Peyer's patch (tissue), 4 donors: ENCODE data around the gene ARNT2. TPM values are rescaled to one million over a fixed set of nuclear protein-coding genes. Genes with fewer than 3 reads are reported as not detected.
"Not testable (repeated sequence)": the region's sequence is repeated elsewhere in the genome, so short reads cannot be mapped to it uniquely, and the experiment has no call there.

Experiments used
- DNase-seq, 3 donors: peaks; one replicate each; pipeline ENCODE4 v3.0.0-alpha.2; 2017 to 2019
- H3K27ac ChIP-seq, 4 donors: fragments of 200-600 bp; sonication (generic); one replicate each; pipeline ENCODE4 v1.5.1; 2016 to 2019
- H3K27me3 ChIP-seq, 2 donors: fragments of 200-600 bp; sonication (generic); one replicate each; pipeline ENCODE4 v1.5.1; 2019
- H3K36me3 ChIP-seq, 3 donors: fragments of 200-600 bp; sonication (generic); one replicate each; pipeline ENCODE4 v1.5.1; 2016 to 2019
- H3K4me1 ChIP-seq, 4 donors: fragments of 200-600 bp; sonication (generic); one replicate each; pipeline ENCODE4 v1.5.1; 2016 to 2019
- H3K4me3 ChIP-seq, 4 donors: fragments of 200-600 bp; sonication (generic); 1 replicate in 3 of 4; 2 replicates in 1 of 4; pipeline ENCODE4 v1.5.1; 2016 to 2019; ENCODE audit warnings: mild to moderate bottlenecking in 1 of 4
- H3K9me3 ChIP-seq, 4 donors: fragments of 200-600 bp; sonication (generic); one replicate each; pipeline ENCODE4 v1.5.1; 2016 to 2019; ENCODE audit warnings: mild to moderate bottlenecking in 1 of 4
- CTCF ChIP-seq, 6 experiments: fragments of 450-650 bp in 4 of 6; fragments of 200-600 bp in 2 of 6; sonication (generic) in 1 of 6; IDR thresholded peaks; one replicate each; pipeline ENCODE4 v1.5.1; 2017 to 2019; ENCODE audit warnings: antibody characterized with exemption in 6 of 6, mild to moderate bottlenecking in 3 of 6, moderate library complexity in 1 of 6
- POLR2A ChIP-seq, 2 donors: fragments of 450-650 bp; IDR thresholded peaks; one replicate each; pipeline ENCODE4 v1.5.1; 2017; ENCODE audit warnings: antibody characterized with exemption in 2 of 2, mild to moderate bottlenecking in 2 of 2, moderate library complexity in 2 of 2
- total RNA-seq, 4 donors: library from RNA; depleted of rRNA; stranded (reverse); fragments of >200 nt; gene quantifications; one replicate each; pipeline ENCODE4 v1.1.0, GENCODE V29; 2016

The ARNT2 gene
- total RNA-seq, 4 donors from 2014 or later, result 2.5 to 10.3 (median 4.5) TPM

- no peak overlapping the region for H3K27ac ChIP-seq
- no peak overlapping the region for H3K4me3 ChIP-seq
- H3K27me3 ChIP-seq, result no peaks in the 10 kb centered on the region
- no peaks in the 10 kb centered on the region for H3K9me3 ChIP-seq
- no peaks in the 10 kb centered on the region for H3K36me3 ChIP-seq
- no peak for DNase-seq
- TF ChIP-seq CTCF (IDR thresholded peaks at IDR 0.05) (no peak), POLR2A (IDR thresholded peaks at IDR 0.05) (no peak)
- no peaks in the 10 kb centered on the region for H3K4me1 ChIP-seq
Observed at GRCh38 chr15:80388326-80388725, 15.9 kb upstream of the ARNT2 start.

- DNase-seq, result no peak
- Histone ChIP-seq H3K9me3 (no peaks in the 10 kb centered on the region), H3K4me3 (no peak overlapping the region), H3K4me1 (no peaks in the 10 kb centered on the region), H3K27me3 (no peaks in the 10 kb centered on the region), H3K27ac (no peak overlapping the region), H3K36me3 (no peaks in the 10 kb centered on the region)
- TF ChIP-seq POLR2A (IDR thresholded peaks at IDR 0.05) (no peak), CTCF (IDR thresholded peaks at IDR 0.05) (no peak)
Observed at GRCh38 chr15:80389370-80389769, 14.8 kb upstream of the ARNT2 start.

- DNase-seq, H3K27me3 ChIP-seq, H3K4me1 ChIP-seq, H3K27ac ChIP-seq, H3K36me3 ChIP-seq, H3K4me3 ChIP-seq, H3K9me3 ChIP-seq: not testable (repeated sequence)
Observed at GRCh38 chr15:80390942-80391341, 13.2 kb upstream of the ARNT2 start.

GRCh38 chr15:80395616-80396015 is 8.6 kb upstream of the ARNT2 start:
- Histone ChIP-seq H3K27ac (no peak overlapping the region), H3K9me3 (no peaks in the 10 kb centered on the region), H3K4me1 (no peaks in the 10 kb centered on the region), H3K27me3 (no peaks in the 10 kb centered on the region), H3K4me3 (no peak overlapping the region), H3K36me3 (no peaks in the 10 kb centered on the region)
- no peak for DNase-seq
- no peak for TF ChIP-seq CTCF (IDR thresholded peaks at IDR 0.05)
- TF ChIP-seq POLR2A (IDR thresholded peaks at IDR 0.05), result no peak

GRCh38 chr15:80396096-80396495 is 8.1 kb upstream of the ARNT2 start:
- no peaks in the 10 kb centered on the region for H3K27me3 ChIP-seq
- H3K4me1 ChIP-seq, result no peaks in the 10 kb centered on the region
- H3K4me3 ChIP-seq, result no peak overlapping the region
- no peak overlapping the region for H3K27ac ChIP-seq
- no peaks in the 10 kb centered on the region for H3K36me3 ChIP-seq
- no peaks in the 10 kb centered on the region for H3K9me3 ChIP-seq
- DNase-seq, result no peak
- TF ChIP-seq CTCF (IDR thresholded peaks at IDR 0.05) (no peak), POLR2A (IDR thresholded peaks at IDR 0.05) (no peak)

- TF ChIP-seq CTCF (IDR thresholded peaks at IDR 0.05) (no peak), POLR2A (IDR thresholded peaks at IDR 0.05) (no peak)
- no peaks in the 10 kb centered on the region for H3K36me3 ChIP-seq
- peaks cover 0 to 7% (median 3%) of the 10 kb centered on the region in 4 donors for H3K4me1 ChIP-seq
- H3K27me3 ChIP-seq, result no peaks in the 10 kb centered on the region
- no peaks in the 10 kb centered on the region for H3K9me3 ChIP-seq
- no peak overlapping the region for H3K27ac ChIP-seq
- no peak overlapping the region for H3K4me3 ChIP-seq
- DNase-seq, result no peak
Observed at GRCh38 chr15:80399508-80399907, 4.7 kb upstream of the ARNT2 start.
